Activated B cell treated with CpG ODN at 0.5 μM for 24 hours (primary cell): Measurements from ENCODE around the gene CSNK1E. TPM values are rescaled to one million over a fixed set of nuclear protein-coding genes. Genes with fewer than 3 reads are reported as not detected.
A peak's percentile ranks its signal among the peaks of the same experiment; 100 is the strongest.

ENCODE experiments used
- ATAC-seq: fragments of 200-7000 bp; cut with Tn5 transposase; one replicate; pipeline ENCODE4 v1.10.0; 2021; ENCODE audit warnings: low read depth, mild to moderate bottlenecking, moderate library complexity
- CTCF ChIA-PET: fragments of 350-600 bp; sonication (Branson Sonifier 250); formaldehyde crosslinking; loops from one replicate; lab custom pipeline; 2021; ENCODE audit warnings: antibody characterized with exemption; lab: Charles Lee
- POLR2A ChIA-PET: fragments of 350-600 bp; sonication (Branson Sonifier 250); formaldehyde crosslinking; loops from one replicate; lab custom pipeline; 2021; ENCODE audit warnings: antibody characterized with exemption; lab: Charles Lee
- DNase-seq: peaks from one replicate; pipeline ENCODE4 v3.0.0; 2022
- H3K27ac Mint-ChIP-seq: one replicate; pipeline ENCODE4 v1.8.0; 2020; ENCODE audit warnings: mixed read lengths
- H3K27me3 Mint-ChIP-seq: one replicate; pipeline ENCODE4 v1.8.0; 2021; ENCODE audit warnings: mixed read lengths
- H3K36me3 Mint-ChIP-seq: one replicate; pipeline ENCODE4 v1.8.0; 2021; ENCODE audit warnings: low read depth, mixed read lengths
- H3K4me1 Mint-ChIP-seq: one replicate; pipeline ENCODE4 v1.8.0; 2021; ENCODE audit warnings: mixed read lengths
- H3K4me3 Mint-ChIP-seq: one replicate; pipeline ENCODE4 v1.8.0; 2020; ENCODE audit warnings: mild to moderate bottlenecking, mixed read lengths
- H3K9me3 Mint-ChIP-seq: one replicate; pipeline ENCODE4 v1.8.0; 2020; ENCODE audit warnings: mixed read lengths
- CTCF ChIP-seq: fragments of 200-600 bp; IDR thresholded peaks from one replicate; pipeline ENCODE4 v1.8.0; 2022; ENCODE audit warnings: antibody characterized with exemption, mild to moderate bottlenecking
- intact Hi-C: fragments of 100-400 bp; cut with micrococcal nuclease; formaldehyde crosslinking; loops from one replicate; pipeline ENCODE4 v1.15.1; 2024
- total RNA-seq: library from RNA; stranded (reverse); gene quantifications from 2 replicates; pipeline ENCODE4 v1.2.3, GENCODE V29; 2022

The CSNK1E gene
- total RNA-seq, 1 donor from 2014 or later: 85.2 TPM

GRCh38 chr22:38318792-38319773 is 1.9 kb upstream of the CSNK1E start:
- CTCF ChIA-PET: interaction anchor here (1.4 kb wide), 1 partner anchor 20 kb away, joined by 3 read pairs; no protein-coding TSS in a partner anchor
- peak overlapping the region; percentile 20 for H3K4me3 Mint-ChIP-seq
- POLR2A ChIA-PET: interaction anchor here (0.7 to 2.0 kb wide), 3 partner anchors 13 to 47 kb away, joined by 3 to 7 read pairs (median 5); no protein-coding TSS in a partner anchor

GRCh38 chr22:38317995-38318715 is 922 bp upstream of the CSNK1E start:
- no peak for ATAC-seq
- H3K9me3 Mint-ChIP-seq: no peaks in the 10 kb centered on the region
- intact Hi-C loops: loop anchor here (1.0 to 5.0 kb wide), 5 partner anchors 12 to 384 kb away; partner anchors contain the start of genes DDX17, JOSD1 and TMEM184B
- TF ChIP-seq CTCF: no peak
- ChIA-PET POLR2A (interaction anchor here (0.7 to 2.0 kb wide), 3 partner anchors 13 to 58 kb away, joined by 3 to 7 read pairs (median 5); no protein-coding TSS in a partner anchor), CTCF (no interaction called here)
- peaks cover 42% of the 10 kb centered on the region for H3K4me1 Mint-ChIP-seq
- peak overlapping the region; percentile 81 for H3K4me3 Mint-ChIP-seq
- no peak for DNase-seq
- peaks cover 2% of the 10 kb centered on the region for H3K36me3 Mint-ChIP-seq
- H3K27ac Mint-ChIP-seq: peak overlapping the region; percentile 75
- H3K27me3 Mint-ChIP-seq: no peaks in the 10 kb centered on the region

More at GRCh38 chr22:38318792-38319773, 1.9 kb upstream of the CSNK1E start:
- Mint-ChIP-seq H3K27ac (no peak overlapping the region), H3K4me1 (peaks cover 33% of the 10 kb centered on the region), H3K36me3 (no peaks in the 10 kb centered on the region), H3K9me3 (no peaks in the 10 kb centered on the region), H3K27me3 (no peaks in the 10 kb centered on the region)
- ATAC-seq (no peak), DNase-seq (no peak)
- no peak for TF ChIP-seq CTCF
- intact Hi-C loops: loop anchor here (5.0 kb wide), 3 partner anchors 78 to 383 kb away; partner anchors contain the start of genes DDX17 and JOSD1

DNA sequence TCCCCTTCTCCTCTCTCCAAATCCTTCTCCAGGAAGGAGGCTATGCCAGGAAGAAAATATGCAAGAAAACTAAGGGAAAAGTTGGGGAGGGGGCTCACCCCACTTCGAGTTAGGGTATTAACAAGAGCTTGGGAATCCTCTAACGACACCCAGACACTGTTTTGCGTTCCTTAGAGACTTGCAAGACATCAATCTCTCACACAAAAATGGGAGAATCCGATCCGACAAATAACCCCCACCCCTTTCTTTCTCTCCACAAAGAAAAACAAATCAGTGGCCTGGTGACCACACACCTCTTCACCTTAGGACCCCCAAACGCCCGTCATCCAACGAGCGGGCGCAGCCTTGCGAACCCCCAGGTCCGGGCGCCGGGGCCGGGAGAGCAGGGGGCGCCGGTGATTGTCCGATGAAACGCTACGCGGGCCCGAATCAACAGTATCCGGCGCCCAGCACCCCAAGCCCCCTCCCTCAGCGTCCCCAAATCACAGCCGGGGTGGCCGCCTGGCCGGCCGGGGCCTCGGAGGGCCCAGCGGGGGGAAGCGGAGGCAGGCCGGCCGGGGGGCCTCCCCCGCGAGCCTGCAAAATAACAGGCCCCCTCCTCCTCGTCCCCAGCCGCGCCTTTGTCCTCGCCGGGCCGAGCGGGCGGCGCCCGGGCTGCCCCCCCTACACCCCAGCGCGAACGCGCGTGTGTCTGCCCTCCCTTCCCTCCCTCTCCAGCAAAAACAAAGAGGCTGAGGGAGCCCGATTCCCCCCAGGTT is 690 bp downstream of the CSNK1E start:
- intact Hi-C loops: loop anchor here (1.0 to 5.0 kb wide), 5 partner anchors 10 to 386 kb away; partner anchors contain the start of genes DDX17, JOSD1 and TMEM184B
- ATAC-seq: peak; percentile 47
- Mint-ChIP-seq H3K4me3 (peak overlapping the region; percentile 82), H3K4me1 (peaks cover 58% of the 10 kb centered on the region), H3K27me3 (no peaks in the 10 kb centered on the region), H3K27ac (peak overlapping the region; percentile 88), H3K9me3 (no peaks in the 10 kb centered on the region), H3K36me3 (peaks cover 9% of the 10 kb centered on the region)
- DNase-seq: peak; percentile 65
- CTCF ChIA-PET: no interaction called here
- POLR2A ChIA-PET: interaction anchor here (0.6 to 3.6 kb wide), 3 partner anchors 11 to 12 kb away, joined by 5 to 32 read pairs (median 7); no protein-coding TSS in a partner anchor
- no peak for TF ChIP-seq CTCF

DNA sequence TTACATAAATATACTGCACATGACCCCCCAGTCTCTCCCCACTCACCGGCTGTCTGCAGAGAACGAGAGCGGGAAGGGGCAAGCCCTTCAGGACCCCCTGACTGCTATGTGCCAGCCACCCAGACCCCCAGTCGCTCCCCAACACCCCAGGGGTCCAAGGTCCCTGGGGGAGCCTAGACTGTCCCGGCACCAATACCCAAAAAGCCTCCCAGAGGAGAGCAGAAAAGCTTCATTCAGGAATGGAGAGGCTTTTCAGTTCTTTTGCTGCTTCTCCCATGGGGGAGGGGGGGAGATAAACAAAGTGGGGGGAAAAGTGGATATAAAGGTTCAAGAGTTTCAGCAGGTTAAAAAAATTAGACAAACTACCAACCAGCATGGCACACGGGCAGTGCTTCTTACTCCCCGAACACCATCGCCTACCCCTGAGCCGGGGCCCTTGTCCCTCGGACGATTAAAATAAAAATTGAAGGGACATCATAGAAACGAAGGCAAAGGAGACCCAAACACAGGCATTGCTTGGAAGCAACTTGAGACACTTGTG is 1.3 kb downstream of the CSNK1E start:
- Mint-ChIP-seq H3K36me3 (peaks cover 9% of the 10 kb centered on the region), H3K4me3 (peak overlapping the region; percentile 82), H3K4me1 (peaks cover 65% of the 10 kb centered on the region), H3K27ac (peak overlapping the region; percentile 88), H3K27me3 (no peaks in the 10 kb centered on the region), H3K9me3 (no peaks in the 10 kb centered on the region)
- CTCF ChIA-PET: interaction anchor here (0.6 kb wide), 1 partner anchor 10 kb away, joined by 3 read pairs; no protein-coding TSS in a partner anchor
- TF ChIP-seq CTCF: no peak
- POLR2A ChIA-PET: interaction anchor here (0.7 to 3.6 kb wide), 3 partner anchors 11 to 676 kb away, joined by 3 to 32 read pairs (median 7); no protein-coding TSS in a partner anchor
- intact Hi-C loops: loop anchor here (2.0 to 5.0 kb wide), 4 partner anchors 81 to 386 kb away; partner anchors contain the start of genes DDX17, JOSD1 and MAFF
- no peak for ATAC-seq
- DNase-seq: no peak
